ENCODE results near the gene EARS2.

The EARS2 gene

DNA sequence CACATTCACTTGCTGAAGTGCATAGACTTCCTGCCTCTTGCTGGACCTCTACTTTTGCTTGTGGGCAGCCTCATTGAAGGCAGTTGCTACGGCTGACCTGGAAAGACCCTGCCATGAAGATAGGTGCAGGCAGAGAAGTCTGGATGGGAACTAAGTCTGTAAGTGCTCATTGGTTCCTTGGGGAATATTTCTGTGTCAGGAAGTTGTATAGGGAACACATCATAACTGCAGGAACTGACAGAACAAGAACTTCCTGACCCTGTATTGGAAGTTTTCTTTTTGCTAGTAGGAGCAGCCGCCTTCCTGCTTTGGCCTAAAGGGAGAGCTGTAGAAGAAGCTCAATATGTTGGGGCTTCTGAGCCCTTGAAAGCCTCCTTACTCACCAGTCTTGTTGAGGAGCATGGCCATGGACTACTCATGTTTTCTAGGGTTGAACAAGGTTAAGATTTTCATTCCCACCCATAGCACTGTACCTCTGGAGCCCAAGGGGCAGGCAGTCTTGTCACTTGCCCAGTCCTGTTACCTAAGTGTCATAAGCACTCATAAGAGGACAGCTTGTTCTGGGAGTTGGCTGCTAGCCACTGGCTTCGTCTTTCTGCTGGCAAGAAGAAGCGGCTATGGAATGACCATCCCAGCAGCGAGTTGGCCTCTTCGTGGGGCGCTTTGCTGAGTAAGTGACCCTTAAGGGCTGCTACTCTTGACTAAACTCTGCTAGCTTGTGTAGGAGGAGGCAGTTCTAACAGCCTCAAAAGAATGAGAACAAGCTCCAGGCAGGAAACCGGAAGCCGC is 7.6 kb upstream of the EARS2 start:
- TF ChIP-seq, protein P1, sequence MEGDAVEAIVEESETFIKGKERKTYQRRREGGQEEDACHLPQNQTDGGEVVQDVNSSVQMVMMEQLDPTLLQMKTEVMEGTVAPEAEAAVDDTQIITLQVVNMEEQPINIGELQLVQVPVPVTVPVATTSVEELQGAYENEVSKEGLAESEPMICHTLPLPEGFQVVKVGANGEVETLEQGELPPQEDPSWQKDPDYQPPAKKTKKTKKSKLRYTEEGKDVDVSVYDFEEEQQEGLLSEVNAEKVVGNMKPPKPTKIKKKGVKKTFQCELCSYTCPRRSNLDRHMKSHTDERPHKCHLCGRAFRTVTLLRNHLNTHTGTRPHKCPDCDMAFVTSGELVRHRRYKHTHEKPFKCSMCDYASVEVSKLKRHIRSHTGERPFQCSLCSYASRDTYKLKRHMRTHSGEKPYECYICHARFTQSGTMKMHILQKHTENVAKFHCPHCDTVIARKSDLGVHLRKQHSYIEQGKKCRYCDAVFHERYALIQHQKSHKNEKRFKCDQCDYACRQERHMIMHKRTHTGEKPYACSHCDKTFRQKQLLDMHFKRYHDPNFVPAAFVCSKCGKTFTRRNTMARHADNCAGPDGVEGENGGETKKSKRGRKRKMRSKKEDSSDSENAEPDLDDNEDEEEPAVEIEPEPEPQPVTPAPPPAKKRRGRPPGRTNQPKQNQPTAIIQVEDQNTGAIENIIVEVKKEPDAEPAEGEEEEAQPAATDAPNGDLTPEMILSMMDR (IDR thresholded peaks at IDR 0.05): no peak

GRCh38 chr16:23563186-23563585 is 6.0 kb upstream of the EARS2 start:
- TF ChIP-seq, protein P1 (IDR thresholded peaks at IDR 0.05): no peak

DNA sequence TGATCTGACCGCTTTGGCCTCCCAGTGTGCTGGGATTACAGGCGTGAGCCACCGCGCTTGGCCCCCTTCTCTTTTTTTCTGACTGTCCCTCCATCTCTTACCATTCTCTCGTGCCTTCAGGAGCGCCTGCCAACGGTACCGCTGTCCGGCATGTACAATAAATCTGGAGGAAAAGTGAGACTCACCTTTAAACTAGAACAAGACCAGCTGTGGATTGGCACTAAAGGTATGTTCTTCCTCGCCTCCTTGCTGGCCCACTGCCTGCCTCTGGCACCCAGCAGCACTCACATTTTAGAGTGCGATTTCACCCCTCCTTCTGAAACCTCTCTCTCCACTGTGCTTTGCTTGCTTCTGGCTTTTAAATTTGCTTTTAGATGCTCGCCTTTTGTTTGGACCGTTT is 5.4 kb upstream of the EARS2 start:
- TF ChIP-seq, protein P1 (IDR thresholded peaks at IDR 0.05): no peak

DNA sequence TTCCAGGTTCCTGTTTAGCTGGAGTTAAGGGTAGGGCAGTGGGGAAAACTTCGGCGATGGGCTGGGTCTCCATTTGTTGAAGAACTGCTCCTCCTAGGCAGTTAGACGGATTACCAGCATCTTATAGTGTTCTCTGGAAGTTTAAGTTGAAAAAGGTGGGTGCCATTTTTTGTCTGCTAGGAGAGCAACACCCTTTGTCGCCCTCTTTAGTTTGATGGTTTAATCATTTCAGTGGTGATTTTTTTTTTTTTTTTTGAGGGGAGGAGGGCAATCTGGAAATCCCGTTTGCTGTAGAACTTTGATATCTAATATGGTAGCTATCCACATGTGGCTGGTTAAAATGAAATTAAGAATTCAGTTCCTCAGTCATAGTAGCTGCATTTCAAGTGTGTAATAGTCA is 4.4 kb upstream of the EARS2 start:
- TF ChIP-seq, protein P1 (IDR thresholded peaks at IDR 0.05): no peak

DNA sequence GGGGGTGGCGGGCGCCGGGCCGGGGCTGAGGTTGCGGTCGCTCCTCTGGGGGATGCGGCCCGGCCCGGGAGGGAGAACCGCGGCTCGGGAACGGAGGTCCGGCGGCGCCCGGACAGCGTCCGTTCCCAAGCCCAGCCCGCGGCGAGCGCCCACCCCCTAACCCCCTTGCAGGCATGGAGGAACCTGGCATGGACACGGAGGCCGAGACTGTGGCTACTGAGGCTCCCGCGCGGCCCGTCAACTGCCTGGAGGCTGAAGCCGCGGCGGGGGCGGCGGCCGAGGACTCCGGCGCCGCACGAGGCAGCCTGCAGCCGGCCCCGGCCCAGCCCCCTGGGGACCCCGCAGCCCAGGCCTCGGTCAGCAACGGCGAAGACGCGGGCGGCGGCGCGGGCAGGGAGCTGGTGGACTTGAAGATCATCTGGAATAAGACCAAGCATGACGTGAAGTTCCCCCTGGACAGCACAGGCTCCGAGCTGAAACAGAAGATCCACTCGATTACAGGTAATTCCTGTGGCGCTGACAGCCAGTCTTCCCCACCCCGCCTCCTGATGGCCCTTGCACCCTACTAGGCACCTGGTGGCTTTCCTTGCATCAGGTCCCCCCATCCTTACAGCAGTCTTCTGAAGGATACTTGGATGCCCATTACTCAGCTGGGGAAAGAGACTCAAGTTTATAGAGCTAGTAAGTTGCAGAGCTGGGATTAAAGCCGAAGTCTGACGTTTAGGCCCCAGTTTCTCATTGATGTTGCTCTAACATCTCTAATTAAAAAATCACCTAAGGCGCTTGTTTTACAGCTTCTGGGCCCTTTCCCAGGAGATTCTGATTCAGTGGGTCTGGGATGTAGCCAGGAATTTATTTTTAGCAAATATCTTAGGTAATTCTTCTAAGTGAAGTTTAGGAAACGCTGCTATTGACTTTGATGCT is 891 bp upstream of the EARS2 start:
- TF ChIP-seq, protein P1 (IDR thresholded peaks at IDR 0.05): no peak

GRCh38 chr16:23554536-23554935 is 2.6 kb downstream of the EARS2 start:
- TF ChIP-seq, protein P1 (IDR thresholded peaks at IDR 0.05): no peak

DNA sequence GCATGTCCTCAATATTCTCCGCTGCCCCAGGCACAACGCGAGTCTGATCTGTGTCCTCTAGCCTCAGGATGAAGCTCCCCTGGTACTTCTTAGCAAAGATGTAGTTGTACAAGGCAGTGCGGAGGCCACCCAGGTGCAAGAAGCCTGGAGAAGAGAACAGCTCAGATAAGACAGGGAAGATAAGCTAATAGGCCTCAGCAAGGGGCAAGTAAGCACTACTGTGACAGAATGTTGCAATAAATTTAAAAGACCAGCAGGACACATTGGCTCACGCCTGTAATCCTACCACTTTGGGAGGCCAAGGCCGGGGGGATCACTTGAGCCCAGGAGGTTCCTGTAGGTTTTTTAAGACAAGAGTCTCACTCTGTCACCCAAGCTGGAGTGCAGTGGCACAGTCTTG is 5.0 kb downstream of the EARS2 start:
- TF ChIP-seq, protein P1 (IDR thresholded peaks at IDR 0.05): no peak

All from LNCAP (cell line).